A673 (cell line): ENCODE data around the gene CYYR1.

ENCODE experiments used
- CTCF ChIP-seq: fragments of 300-800, 200-600 bp; sonication (generic); conservative IDR thresholded peaks from 2 replicates; pipeline ENCODE4 v1.5.1; 2017; ENCODE audit warnings: low read depth, mild to moderate bottlenecking, antibody characterized with exemption, low read length, moderate library complexity, mixed read lengths
- EZH2 ChIP-seq: fragments of 200-600 bp; sonication (generic); IDR thresholded peaks from 2 replicates; pipeline ENCODE4 v1.6.1; 2017; ENCODE audit warnings: borderline replicate concordance, low read depth, mild to moderate bottlenecking, mixed read lengths, antibody characterized with exemption, low read length; ENCODE audit not compliant: poor library complexity, severe bottlenecking

- no peak for TF ChIP-seq CTCF
- TF ChIP-seq EZH2, result no peak
Measured at GRCh38 chr21:26445440-26445839, 127.6 kb downstream of the CYYR1 start.
